NB4 (cell line): ENCODE results near the gene TMTC2.

Experiments used
- POLR2A ChIP-seq: IDR thresholded peaks from 2 replicates; pipeline ENCODE4 v1.6.1; 2011; ENCODE audit warnings: mild to moderate bottlenecking; ENCODE audit not compliant: insufficient read length; ENCODE audit errors: extremely low read depth
- TF ChIP-seq, protein P1 (sequence below): IDR thresholded peaks from one replicate; pipeline ENCODE4 v1.5.1; 2012; ENCODE audit warnings: low read depth, low read length
- TF ChIP-seq, protein P2 (sequence below): IDR thresholded peaks from 2 replicates; pipeline ENCODE4 v1.6.1; 2011; ENCODE audit warnings: low read depth, low read length

- TF ChIP-seq, protein P1, sequence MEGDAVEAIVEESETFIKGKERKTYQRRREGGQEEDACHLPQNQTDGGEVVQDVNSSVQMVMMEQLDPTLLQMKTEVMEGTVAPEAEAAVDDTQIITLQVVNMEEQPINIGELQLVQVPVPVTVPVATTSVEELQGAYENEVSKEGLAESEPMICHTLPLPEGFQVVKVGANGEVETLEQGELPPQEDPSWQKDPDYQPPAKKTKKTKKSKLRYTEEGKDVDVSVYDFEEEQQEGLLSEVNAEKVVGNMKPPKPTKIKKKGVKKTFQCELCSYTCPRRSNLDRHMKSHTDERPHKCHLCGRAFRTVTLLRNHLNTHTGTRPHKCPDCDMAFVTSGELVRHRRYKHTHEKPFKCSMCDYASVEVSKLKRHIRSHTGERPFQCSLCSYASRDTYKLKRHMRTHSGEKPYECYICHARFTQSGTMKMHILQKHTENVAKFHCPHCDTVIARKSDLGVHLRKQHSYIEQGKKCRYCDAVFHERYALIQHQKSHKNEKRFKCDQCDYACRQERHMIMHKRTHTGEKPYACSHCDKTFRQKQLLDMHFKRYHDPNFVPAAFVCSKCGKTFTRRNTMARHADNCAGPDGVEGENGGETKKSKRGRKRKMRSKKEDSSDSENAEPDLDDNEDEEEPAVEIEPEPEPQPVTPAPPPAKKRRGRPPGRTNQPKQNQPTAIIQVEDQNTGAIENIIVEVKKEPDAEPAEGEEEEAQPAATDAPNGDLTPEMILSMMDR = no peak
- TF ChIP-seq POLR2A = no peak
- TF ChIP-seq, protein P2, sequence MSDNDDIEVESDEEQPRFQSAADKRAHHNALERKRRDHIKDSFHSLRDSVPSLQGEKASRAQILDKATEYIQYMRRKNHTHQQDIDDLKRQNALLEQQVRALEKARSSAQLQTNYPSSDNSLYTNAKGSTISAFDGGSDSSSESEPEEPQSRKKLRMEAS = no peak
Observed at GRCh38 chr12:82655751-82656150, 31.0 kb upstream of the TMTC2 start.
